A673 (cell line): ENCODE data around the gene MAP7D2.

Source experiments
- EZH2 ChIP-seq: fragments of 200-600 bp; sonication (generic); IDR thresholded peaks from 2 replicates; pipeline ENCODE4 v1.6.1; 2017; ENCODE audit warnings: borderline replicate concordance, low read depth, mild to moderate bottlenecking, mixed read lengths, antibody characterized with exemption, low read length; ENCODE audit not compliant: poor library complexity, severe bottlenecking
- TF ChIP-seq, protein P1 (sequence below): fragments of 300-800, 200-600 bp; sonication (generic); conservative IDR thresholded peaks from 2 replicates; pipeline ENCODE4 v1.5.1; 2017; ENCODE audit warnings: low read depth, mild to moderate bottlenecking, antibody characterized with exemption, low read length, moderate library complexity, mixed read lengths

DNA sequence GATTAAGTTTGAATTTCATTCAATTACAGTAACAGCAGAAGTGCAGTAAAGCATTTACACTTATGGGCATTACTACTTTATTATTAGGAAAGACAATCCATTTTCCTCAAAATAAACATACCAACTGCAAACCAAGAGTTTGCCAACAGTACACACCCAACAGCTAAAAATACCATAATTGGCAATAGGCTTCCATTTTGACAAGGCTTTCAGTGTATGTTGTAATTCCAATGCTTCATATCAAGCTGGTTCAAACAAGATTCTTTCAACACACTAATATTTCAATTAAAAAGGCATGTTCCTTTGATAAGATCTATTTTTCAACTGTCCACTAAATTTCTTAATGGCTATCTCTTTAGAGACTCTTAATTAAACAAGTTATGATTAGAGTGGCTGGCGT, 12.8 kb upstream of the MAP7D2 start:
- TF ChIP-seq, protein P1, sequence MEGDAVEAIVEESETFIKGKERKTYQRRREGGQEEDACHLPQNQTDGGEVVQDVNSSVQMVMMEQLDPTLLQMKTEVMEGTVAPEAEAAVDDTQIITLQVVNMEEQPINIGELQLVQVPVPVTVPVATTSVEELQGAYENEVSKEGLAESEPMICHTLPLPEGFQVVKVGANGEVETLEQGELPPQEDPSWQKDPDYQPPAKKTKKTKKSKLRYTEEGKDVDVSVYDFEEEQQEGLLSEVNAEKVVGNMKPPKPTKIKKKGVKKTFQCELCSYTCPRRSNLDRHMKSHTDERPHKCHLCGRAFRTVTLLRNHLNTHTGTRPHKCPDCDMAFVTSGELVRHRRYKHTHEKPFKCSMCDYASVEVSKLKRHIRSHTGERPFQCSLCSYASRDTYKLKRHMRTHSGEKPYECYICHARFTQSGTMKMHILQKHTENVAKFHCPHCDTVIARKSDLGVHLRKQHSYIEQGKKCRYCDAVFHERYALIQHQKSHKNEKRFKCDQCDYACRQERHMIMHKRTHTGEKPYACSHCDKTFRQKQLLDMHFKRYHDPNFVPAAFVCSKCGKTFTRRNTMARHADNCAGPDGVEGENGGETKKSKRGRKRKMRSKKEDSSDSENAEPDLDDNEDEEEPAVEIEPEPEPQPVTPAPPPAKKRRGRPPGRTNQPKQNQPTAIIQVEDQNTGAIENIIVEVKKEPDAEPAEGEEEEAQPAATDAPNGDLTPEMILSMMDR = no peak
- no peak for TF ChIP-seq EZH2
